H1 (cell line): Measurements from ENCODE around the gene CETN2. TPM values are rescaled to one million over a fixed set of nuclear protein-coding genes. Genes with fewer than 3 reads are reported as not detected.

ENCODE experiments used
- CTCF ChIA-PET: fragments of 300-600 bp; sonication (Branson Sonifier 250); formaldehyde crosslinking; loops from one replicate; lab custom pipeline; 2021; ENCODE audit not compliant: partially characterized antibody; lab: Charles Lee
- POLR2A ChIA-PET: fragments of 300-600 bp; sonication (Branson Sonifier 250); formaldehyde crosslinking; loops from one replicate; lab custom pipeline; 2021; ENCODE audit warnings: inconsistent platforms; ENCODE audit not compliant: partially characterized antibody; lab: Charles Lee
- DNase-seq, 2 experiments: peaks; one replicate each; pipeline versions ENCODE4 v3.0.0 to v3.0.0-alpha.2; 2010 to 2022; ENCODE audit warnings: low spot score in 2 of 2, low read depth in 1 of 2, mixed read lengths in 1 of 2
- FAIRE-seq: peaks from 2 replicates; lab custom pipeline; 2011; peaks lifted over from hg19 to GRCh38; lab: Jason Lieb, UNC
- H2AFZ ChIP-seq: 2 replicates; pipeline ENCODE4 v1.8.1; 2012; ENCODE audit warnings: low read length, inconsistent platforms
- H2AK5ac ChIP-seq: 2 replicates; pipeline ENCODE4 v1.6.1; 2013; ENCODE audit warnings: low read depth, low read length
- H2BK120ac ChIP-seq: replicated peaks from 2 replicates; pipeline ENCODE3; 2013; ENCODE audit warnings: low read depth, low read length, inconsistent platforms
- H2BK12ac ChIP-seq: 2 replicates; pipeline ENCODE4 v1.6.1; 2013; ENCODE audit warnings: low read depth, low read length
- H2BK15ac ChIP-seq: 2 replicates; pipeline ENCODE4 v1.6.1; 2013; ENCODE audit warnings: low read length
- H2BK20ac ChIP-seq: 2 replicates; pipeline ENCODE4 v1.6.1; 2013; ENCODE audit warnings: low read length
- H2BK5ac ChIP-seq: 2 replicates; pipeline ENCODE4 v1.6.1; 2013; ENCODE audit warnings: low read depth, low read length
- H3K14ac ChIP-seq: 2 replicates; pipeline ENCODE4 v1.6.1; 2013; ENCODE audit warnings: inconsistent platforms; ENCODE audit not compliant: insufficient read length
- H3K18ac ChIP-seq: 2 replicates; pipeline ENCODE4 v1.6.1; 2013; ENCODE audit warnings: low read length; ENCODE audit errors: extremely low read depth
- H3K23ac ChIP-seq: 2 replicates; pipeline ENCODE4 v1.6.1; 2013; ENCODE audit warnings: inconsistent platforms; ENCODE audit not compliant: insufficient read length
- H3K23me2 ChIP-seq: 2 replicates; pipeline ENCODE4 v1.6.1; 2013; ENCODE audit warnings: low read depth, low read length
- H3K27ac ChIP-seq: 2 replicates; pipeline ENCODE4 v1.6.1; 2011; ENCODE audit warnings: low read depth, low read length, inconsistent platforms
- H3K27me3 ChIP-seq, 4 experiments: replicated peaks in 1 of 4; 1 replicate in 1 of 4; 2 replicates in 3 of 4; pipeline versions ENCODE4 v1.6.1 to v1.8.1; 2011 to 2013; ENCODE audit warnings: low read length in 3 of 4, mild to moderate bottlenecking in 3 of 4, inconsistent platforms in 2 of 4, mixed read lengths in 2 of 4, moderate library complexity in 1 of 4; ENCODE audit not compliant: control insufficient read depth in 3 of 4, insufficient read depth in 3 of 4; ENCODE audit errors: extremely low read depth in 1 of 4
- H3K36me3 ChIP-seq, 4 experiments: 2 replicates each; pipeline versions ENCODE4 v1.6.1 to v1.8.1; 2011 to 2013; ENCODE audit warnings: mild to moderate bottlenecking in 4 of 4, low read length in 3 of 4, moderate library complexity in 2 of 4, control low read depth in 1 of 4, inconsistent platforms in 1 of 4; ENCODE audit not compliant: insufficient read depth in 4 of 4, control insufficient read depth in 2 of 4
- H3K4ac ChIP-seq: replicated peaks from 2 replicates; pipeline ENCODE3; 2013; ENCODE audit warnings: low read length, low read depth, mixed read lengths, inconsistent platforms; ENCODE audit not compliant: insufficient read length
- H3K4me1 ChIP-seq, 4 experiments: replicated peaks in 1 of 4; 1 replicate in 1 of 4; 2 replicates in 3 of 4; pipeline versions ENCODE4 v1.6.1 to v1.8.1; 2011 to 2013; ENCODE audit warnings: low read length in 3 of 4, inconsistent platforms in 2 of 4, mixed read lengths in 1 of 4; ENCODE audit not compliant: insufficient read depth in 4 of 4, control insufficient read depth in 3 of 4
- H3K4me2 ChIP-seq, 2 experiments: 2 replicates each; pipeline versions ENCODE4 v1.6.1 to v1.8.1; 2011 to 2013; ENCODE audit warnings: low read depth in 2 of 2, low read length in 2 of 2, control low read depth in 1 of 2, inconsistent platforms in 1 of 2, mild to moderate bottlenecking in 1 of 2; ENCODE audit not compliant: insufficient read depth in 1 of 2
- H3K4me3 ChIP-seq, 4 experiments: fragments of 200-600, 300-600 bp in 1 of 4; sonication (generic), shearing (Covaris generic), sonication (Bioruptor Twin) in 1 of 4; 2 replicates each; pipeline versions ENCODE4 v1.5.1 to v1.8.1; 2011 to 2016; ENCODE audit warnings: low read length in 4 of 4, low read depth in 3 of 4, control low read depth in 2 of 4, inconsistent platforms in 2 of 4, mild to moderate bottlenecking in 2 of 4, mixed read lengths in 1 of 4, moderate library complexity in 1 of 4; ENCODE audit not compliant: insufficient read depth in 2 of 4; ENCODE audit errors: extremely low read depth in 1 of 4
- H3K56ac ChIP-seq: replicated peaks from 2 replicates; pipeline ENCODE3; 2013; ENCODE audit warnings: low read depth, mild to moderate bottlenecking, mixed read lengths, low read length, inconsistent platforms; ENCODE audit not compliant: insufficient read length
- H3K79me1 ChIP-seq: 2 replicates; pipeline ENCODE4 v1.6.1; 2013; ENCODE audit warnings: low read depth, low read length, control low read depth
- H3K79me2 ChIP-seq, 2 experiments: 2 replicates each; pipeline versions ENCODE4 v1.6.1 to v1.8.1; 2012 to 2013; ENCODE audit warnings: low read length in 2 of 2, mild to moderate bottlenecking in 2 of 2, inconsistent platforms in 1 of 2; ENCODE audit not compliant: insufficient read depth in 2 of 2, control insufficient read depth in 1 of 2
- H3K9ac ChIP-seq, 4 experiments: replicated peaks in 1 of 4; 1 replicate in 1 of 4; 2 replicates in 3 of 4; pipeline versions ENCODE4 v1.6.1 to v1.8.1; 2011 to 2013; ENCODE audit warnings: low read depth in 3 of 4, low read length in 3 of 4, control low read depth in 2 of 4, mild to moderate bottlenecking in 2 of 4, moderate library complexity in 2 of 4, inconsistent platforms in 1 of 4; ENCODE audit errors: extremely low read depth in 1 of 4
- H3K9me3 ChIP-seq, 2 experiments: 2 replicates each; pipeline versions ENCODE4 v1.6.1 to v1.8.1; 2012 to 2013; ENCODE audit warnings: mild to moderate bottlenecking in 2 of 2, moderate library complexity in 2 of 2, control low read depth in 1 of 2, inconsistent platforms in 1 of 2, low read depth in 1 of 2, low read length in 1 of 2, mixed read lengths in 1 of 2; ENCODE audit not compliant: insufficient read depth in 2 of 2
- H4K20me1 ChIP-seq, 2 experiments: replicated peaks in 1 of 2; 2 replicates each; pipeline versions ENCODE3 to v1.8.1; 2011 to 2013; ENCODE audit warnings: inconsistent platforms in 2 of 2, low read length in 2 of 2, mild to moderate bottlenecking in 1 of 2; ENCODE audit not compliant: insufficient read depth in 2 of 2, control insufficient read depth in 1 of 2
- H4K5ac ChIP-seq: 2 replicates; pipeline ENCODE4 v1.6.1; 2013; ENCODE audit warnings: low read length, low read depth, mixed read lengths, inconsistent platforms; ENCODE audit not compliant: insufficient read length
- H4K8ac ChIP-seq: 2 replicates; pipeline ENCODE4 v1.8.0; 2013; ENCODE audit warnings: mild to moderate bottlenecking, moderate library complexity, low read length, inconsistent platforms; ENCODE audit not compliant: insufficient read depth; ENCODE audit errors: extremely low read depth
- H4K91ac ChIP-seq: replicated peaks from 2 replicates; pipeline ENCODE3; 2013; ENCODE audit warnings: low read length, mixed read lengths, inconsistent platforms; ENCODE audit not compliant: insufficient read length
- ASH2L ChIP-seq: fragments of 200-600, 300-600 bp; sonication (generic); IDR thresholded peaks from one replicate; pipeline ENCODE4 v1.7.1; 2017; ENCODE audit warnings: low read length
- HDAC6 ChIP-seq: IDR thresholded peaks from one replicate; pipeline ENCODE4 v1.7.1; 2012; ENCODE audit warnings: low read depth, mild to moderate bottlenecking, inconsistent platforms, low read length, moderate library complexity
- KDM1A ChIP-seq: fragments of 200-600, 300-600 bp; sonication (generic); IDR thresholded peaks from 2 replicates; pipeline ENCODE4 v1.7.1; 2016; ENCODE audit warnings: mild to moderate bottlenecking, low read length, borderline replicate concordance
- MAFK ChIP-seq: IDR thresholded peaks from 2 replicates; pipeline ENCODE4 v1.6.1; 2012; ENCODE audit warnings: low read depth, mild to moderate bottlenecking, improper control_type of control experiment, low read length
- MAX ChIP-seq: IDR thresholded peaks from 2 replicates; pipeline ENCODE4 v1.6.1; 2012; ENCODE audit warnings: inconsistent platforms
- RXRA ChIP-seq: IDR thresholded peaks from 2 replicates; pipeline ENCODE4 v1.6.1; 2011; ENCODE audit warnings: low read depth, mild to moderate bottlenecking, low read length, moderate library complexity; ENCODE audit not compliant: insufficient read depth
- SAP30 ChIP-seq: fragments of 300-600 bp; sonication (generic); IDR thresholded peaks from 2 replicates; pipeline ENCODE4 v1.7.1; 2012; ENCODE audit warnings: low read length, moderate library complexity, mild to moderate bottlenecking, inconsistent platforms; ENCODE audit not compliant: insufficient read depth, insufficient replicate concordance
- SIN3A ChIP-seq, 2 experiments: IDR thresholded peaks in 1 of 2; conservative IDR thresholded peaks in 1 of 2; 2 replicates each; pipeline ENCODE4 v1.6.1; 2011 to 2012; ENCODE audit warnings: low read length in 2 of 2, improper control_type of control experiment in 1 of 2, low read depth in 1 of 2, mild to moderate bottlenecking in 1 of 2
- SP4 ChIP-seq: IDR thresholded peaks from 2 replicates; pipeline ENCODE4 v1.6.1; 2012; ENCODE audit warnings: low read length, inconsistent platforms
- YY1 ChIP-seq: IDR thresholded peaks from 2 replicates; pipeline ENCODE4 v1.6.1; 2011; ENCODE audit warnings: low read depth, mild to moderate bottlenecking, low read length
- ZNF274 ChIP-seq: IDR thresholded peaks from 2 replicates; pipeline ENCODE4 v1.7.0; 2012; ENCODE audit warnings: low read length, borderline replicate concordance; ENCODE audit errors: extremely low read depth
- WGBS, 2 experiments: shearing (Covaris generic) in 1 of 2; methylation state at CpG; one replicate each; pipeline versions ENCODE4 v1.1.6 to v1.1.7; 2013 to 2015; ENCODE audit warnings: low lambda C conversion rate in 2 of 2, mixed read lengths in 2 of 2, inconsistent platforms in 1 of 2, low coverage in 1 of 2, missing lambda C conversion rate in 1 of 2; ENCODE audit not compliant: insufficient replicate concordance in 2 of 2, insufficient coverage in 1 of 2, insufficient read length in 1 of 2; ENCODE audit errors: extremely low coverage in 1 of 2, missing lambda C conversion rate in 1 of 2; 5-methylcytosine and 5-hydroxymethylcytosine counted together
- polyA plus RNA-seq, 7 experiments: library from polyadenylated mRNA; depleted of rRNA in 3 of 7; stranded (reverse) in 5 of 7; unstranded in 2 of 7; fragments of >200 nt in 5 of 7; fragments of 200-250 nt in 2 of 7; gene quantifications; 1 replicate in 5 of 7; 2 replicates in 1 of 7; 4 replicates in 1 of 7; pipeline versions ENCODE4 v1.2.1 to v1.2.3, GENCODE V29; 2011 to 2013; ENCODE audit warnings: missing spikeins in 2 of 7, mixed read lengths in 2 of 7
- total RNA-seq: library from RNA; stranded (reverse); fragmentation: NEBNext Ultra II Directional; extraction: Animal tissue kit (Norgen Biotek cat#: 25700); gene quantifications from 2 replicates; pipeline ENCODE4 v1.2.1, GENCODE V29; 2021

The CETN2 gene
- total and polyA plus RNA-seq, 2 of the 8 experiments (the other 6 are each of a cell fraction or from before 2014, with no cell fraction given), result 13.1 to 24.3 TPM

- FAIRE-seq, result no peak
- WGBS, 2 experiments, result 79% methylated on average over 15 of the region's 16 CpGs; no CpG with 5 or more reads in 1 of the 2 experiments
- no peak overlapping the region for H3K4me2 ChIP-seq
- TF ChIP-seq YY1 (no peak), SP4 (no peak), MAX (no peak), ASH2L (no peak), RXRA (no peak), MAFK (no peak), HDAC6 (no peak), KDM1A (no peak), SAP30 (no peak), SIN3A (conservative IDR thresholded peaks at IDR 0.05 in 1 of 2, IDR thresholded peaks at IDR 0.05 in 1 of 2; ENCODE audit: low read depth in 1 of 2, low read length in 2 of 2) (no peak), ZNF274 (no peak)
Measured at GRCh38 chrX:152878976-152879755, 48.6 kb upstream of the CETN2 start.

More at GRCh38 chrX:152878976-152879755, 48.6 kb upstream of the CETN2 start:
- Histone ChIP-seq H3K9ac (no peak overlapping the region), H2BK5ac (no peak overlapping the region), H3K23me2 (no peaks in the 10 kb centered on the region), H2BK20ac (no peak overlapping the region), H3K56ac (no peak overlapping the region), H4K20me1 (no peaks in the 10 kb centered on the region), H3K27ac (no peak overlapping the region), H3K79me2 (no peaks in the 10 kb centered on the region), H4K5ac (no peak overlapping the region), H2AK5ac (no peak overlapping the region), H3K9me3 (no peaks in the 10 kb centered on the region; a peak in 1 of 4 replicates), H3K18ac (no peak overlapping the region), H3K27me3 (no peaks in the 10 kb centered on the region), H3K14ac (no peak overlapping the region), H2BK120ac (no peak overlapping the region), H3K23ac (no peak overlapping the region), H2BK12ac (no peak overlapping the region), H3K4ac (no peak overlapping the region), H2AFZ (no peak overlapping the region), H3K4me1 (no peaks in the 10 kb centered on the region), H2BK15ac (no peak overlapping the region), H3K79me1 (no peaks in the 10 kb centered on the region), H4K8ac (no peak overlapping the region), H3K4me3 (no peak overlapping the region), H3K36me3 (no peaks in the 10 kb centered on the region), H4K91ac (no peak overlapping the region)
- POLR2A ChIA-PET, result no interaction called here
- no peak for DNase-seq
- CTCF ChIA-PET, result interaction anchor here (0.8 to 2.1 kb wide), 4 partner anchors 9 to 47 kb away, joined by 3 to 8 read pairs (median 3); no protein-coding TSS in a partner anchor
